ENCODE measurements around the gene IL36RN. TPM values are rescaled to one million over a fixed set of nuclear protein-coding genes. Genes with fewer than 3 reads are reported as not detected.

Gene IL36RN
- total RNA-seq, 4 donors from 2014 or later, result not detected

- TF ChIP-seq CTCF (IDR thresholded peaks at IDR 0.05; ENCODE audit: low read depth), result no peak
Observed at GRCh38 chr2:113081488-113082210, 22.7 kb downstream of the IL36RN start.

GRCh38 chr2:113083296-113083695 lies 24.3 kb downstream of the IL36RN start:
- TF ChIP-seq CTCF (IDR thresholded peaks at IDR 0.05; ENCODE audit: low read depth), result no peak

- TF ChIP-seq CTCF (IDR thresholded peaks at IDR 0.05; ENCODE audit: low read depth), result no peak
Observed at GRCh38 chr2:113084249-113085000, 25.4 kb downstream of the IL36RN start.

DNA sequence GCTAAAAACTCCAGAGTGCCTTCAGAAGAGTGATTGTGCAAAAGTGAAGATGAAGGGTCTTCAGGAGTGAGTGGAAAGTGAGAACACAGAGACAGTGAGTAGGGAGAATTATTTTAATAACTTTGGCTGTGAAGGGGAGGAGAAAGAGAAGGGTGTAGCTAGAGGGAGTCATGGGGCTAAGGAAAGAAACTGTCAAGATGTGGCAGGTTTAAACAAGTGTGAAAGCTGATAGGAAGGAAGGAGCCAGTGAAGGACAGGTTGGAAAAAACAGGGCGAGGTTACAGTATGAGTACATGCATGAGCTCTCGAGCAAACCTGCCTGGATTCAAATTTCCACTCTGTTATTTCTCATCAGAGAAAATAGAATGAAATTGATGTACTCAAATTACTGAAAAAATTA lies 26.5 kb downstream of the IL36RN start:
- TF ChIP-seq CTCF (IDR thresholded peaks at IDR 0.05; ENCODE audit: low read depth), result no peak

DNA sequence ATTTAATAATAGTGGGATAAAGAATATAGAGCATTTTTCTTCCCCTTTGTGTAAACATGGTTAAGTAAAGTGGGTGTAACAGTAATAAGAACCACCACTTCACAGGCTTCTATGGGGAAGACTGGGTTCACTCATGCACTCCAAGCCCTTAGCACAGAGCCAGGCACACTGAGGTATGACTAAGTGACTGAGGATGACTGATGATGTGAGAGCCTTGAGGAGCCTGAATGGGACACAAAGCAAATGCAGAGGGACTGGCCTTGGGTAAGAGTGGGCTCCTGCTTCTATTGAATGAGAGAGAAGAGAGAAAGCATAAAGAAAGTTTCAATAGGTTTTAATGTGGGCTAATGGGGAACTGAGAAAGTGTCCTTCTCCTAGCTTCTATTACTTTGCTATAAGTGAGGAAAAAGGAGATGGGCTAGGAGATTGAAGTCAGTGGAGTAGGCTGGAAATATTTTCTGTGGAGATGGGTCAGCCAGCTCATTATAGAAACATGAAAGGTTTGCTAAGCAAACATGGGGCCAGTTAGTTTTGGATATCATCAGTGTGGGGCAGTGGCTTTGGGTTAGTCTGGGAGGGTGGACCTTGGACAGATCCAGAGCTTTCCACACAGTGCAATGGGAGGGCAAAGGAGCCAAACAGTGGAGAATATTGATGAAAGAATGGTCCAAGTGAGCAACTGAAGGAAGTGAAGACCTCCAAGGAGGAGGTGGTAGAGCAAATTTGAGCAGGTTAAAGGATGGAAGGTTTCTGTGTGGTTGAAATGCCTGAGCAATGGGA lies 29.4 kb downstream of the IL36RN start:
- no peak for TF ChIP-seq CTCF (IDR thresholded peaks at IDR 0.05; ENCODE audit: low read depth)

GRCh38 chr2:113089916-113090315 lies 30.9 kb downstream of the IL36RN start:
- TF ChIP-seq CTCF (IDR thresholded peaks at IDR 0.05; ENCODE audit: low read depth), result no peak
